Activated CD8-positive, alpha-beta memory T cell treated with anti-CD3 and anti-CD28 coated beads, Interleukin-2, amount 50 U/mL, for 48 hours (primary cell): Measurements from ENCODE around the gene GINS3.
"Not testable (repeated sequence)": the region's sequence is repeated elsewhere in the genome, so short reads cannot be mapped to it uniquely, and the experiment has no call there.

Experiments
- DNase-seq: peaks from one replicate; pipeline ENCODE4 v3.0.0-alpha.2; 2020

Gene GINS3

DNA sequence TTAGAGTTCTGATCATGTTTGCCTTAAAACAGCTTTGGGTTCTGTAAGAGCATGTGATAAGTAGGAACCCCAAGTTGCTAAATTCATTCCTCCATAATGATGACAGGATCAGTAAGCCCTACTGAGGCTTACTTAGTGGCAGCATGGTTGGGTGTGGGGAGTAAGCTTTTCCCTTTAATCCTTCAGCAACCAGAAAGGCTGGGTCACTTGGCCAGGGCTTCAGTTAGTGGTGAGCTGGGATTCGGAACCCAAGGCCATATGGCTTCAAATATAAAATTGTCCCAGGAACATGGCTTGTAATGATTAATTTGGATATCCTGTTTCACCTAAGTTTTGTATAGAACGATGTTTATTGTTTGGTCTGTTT, 850 bp downstream of the GINS3 start:
- DNase-seq = no peak

- DNase-seq = not testable (repeated sequence)
Observed at GRCh38 chr16:58396897-58397296, 4.6 kb downstream of the GINS3 start.

DNA sequence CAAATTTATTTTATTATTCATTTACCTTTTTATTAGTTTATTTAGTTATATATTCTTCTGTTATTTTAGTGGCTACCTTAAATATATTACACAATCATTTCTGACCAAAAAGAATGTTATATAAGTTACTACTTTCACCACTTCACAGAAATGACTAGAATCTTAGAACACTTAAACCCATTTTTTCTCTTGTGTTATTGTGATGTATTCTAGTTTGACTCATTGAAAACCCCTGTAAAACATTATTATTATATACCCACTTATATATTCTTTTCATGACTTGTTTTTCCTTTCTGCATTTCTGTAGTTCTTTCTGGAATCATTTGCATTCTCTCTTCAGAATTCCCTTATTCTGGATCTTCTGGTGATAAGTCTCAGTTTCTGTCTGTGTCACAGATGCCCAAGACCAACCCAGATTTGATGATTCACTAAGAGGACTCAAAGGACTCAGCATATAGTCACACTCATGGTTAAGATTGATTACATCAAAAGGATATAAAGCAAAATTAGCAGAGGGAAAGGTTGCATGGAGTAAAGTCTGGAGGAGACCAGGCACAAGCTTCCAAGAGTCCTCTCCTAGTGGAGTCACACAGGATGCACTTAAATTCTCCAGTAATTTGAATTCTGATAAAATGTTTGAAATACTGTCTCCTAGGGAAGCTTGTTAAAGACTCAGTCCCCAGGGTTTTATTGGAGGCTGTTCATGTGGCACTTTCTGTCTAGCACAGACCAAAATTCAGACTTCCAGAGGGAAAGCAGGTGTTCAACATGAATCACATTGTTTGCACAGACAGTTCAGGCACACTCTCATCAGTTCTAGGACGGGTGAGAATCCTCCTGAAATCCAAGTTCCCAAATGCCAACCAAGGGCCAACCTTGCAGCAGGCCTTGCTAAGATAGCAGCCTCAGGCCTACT, 7.7 kb downstream of the GINS3 start:
- no peak for DNase-seq

GRCh38 chr16:58401305-58401704, 9.0 kb downstream of the GINS3 start:
- not testable (repeated sequence) for DNase-seq

GRCh38 chr16:58402796-58403195, 10.5 kb downstream of the GINS3 start:
- no peak for DNase-seq

GRCh38 chr16:58409316-58409973, 17.2 kb downstream of the GINS3 start:
- no peak for DNase-seq

DNA sequence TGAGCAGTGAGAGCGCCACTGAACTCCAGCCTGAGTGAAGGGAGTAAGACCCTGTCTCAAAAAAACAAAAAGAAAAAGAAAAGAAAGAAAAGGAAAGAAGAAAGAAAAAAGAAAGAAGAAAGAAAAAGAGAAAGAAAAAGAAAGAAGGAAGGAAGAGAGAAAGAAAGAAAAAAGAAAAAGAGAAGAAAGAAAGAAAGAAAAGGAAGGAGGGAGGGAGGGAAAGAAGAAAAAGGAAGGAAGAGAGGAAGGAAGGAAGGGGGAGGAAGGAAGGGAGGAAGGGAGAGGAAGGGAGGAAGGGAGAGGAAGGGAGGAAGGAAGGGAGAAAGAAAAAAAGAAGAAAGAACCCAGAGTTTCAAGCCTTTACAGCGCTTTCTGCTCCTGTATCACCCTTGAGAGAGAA, 19.1 kb downstream of the GINS3 start:
- no peak for DNase-seq

DNA sequence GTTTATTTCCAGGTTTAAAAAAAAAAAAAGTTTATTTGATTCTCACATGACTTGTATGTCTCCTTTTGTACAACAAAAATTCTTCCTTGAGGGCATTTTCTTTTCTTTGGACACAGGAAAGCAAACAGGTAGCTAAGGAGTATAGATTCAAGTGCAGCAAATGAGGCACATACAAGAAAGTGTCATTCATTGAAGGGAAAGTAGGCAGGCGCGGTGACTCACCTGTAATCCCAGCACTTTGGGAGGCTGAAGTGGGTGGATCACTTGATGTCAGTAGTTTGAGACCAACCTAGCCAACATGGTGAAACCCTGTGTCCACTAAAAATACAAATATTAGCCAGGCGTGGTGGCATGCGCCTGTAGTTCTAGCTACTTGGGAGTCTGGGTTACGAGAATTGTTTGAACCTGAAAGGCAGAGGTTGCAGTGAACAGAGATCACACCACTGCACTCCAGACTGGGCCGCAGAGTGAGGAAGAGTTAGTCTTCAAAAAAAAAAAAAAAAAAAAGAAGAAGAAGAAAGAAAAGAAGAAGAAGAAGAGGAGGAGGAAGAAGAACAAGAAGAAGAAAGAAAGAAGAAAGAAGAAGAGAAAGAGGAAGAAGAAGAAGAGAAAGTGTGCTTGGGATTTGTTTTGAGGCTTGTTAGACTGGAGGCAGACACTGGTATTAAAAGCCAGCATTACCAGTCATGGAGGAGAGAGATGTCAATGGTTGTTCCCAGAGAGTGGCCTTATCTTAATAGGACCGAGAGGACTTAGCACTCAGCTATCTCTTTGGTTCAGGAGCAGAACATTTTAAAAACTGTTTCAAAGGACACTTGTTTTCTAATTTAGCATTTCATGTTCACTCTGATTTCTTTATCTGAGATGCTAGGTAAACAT, 19.7 kb downstream of the GINS3 start:
- DNase-seq = no peak

GRCh38 chr16:58412615-58412970, 20.3 kb downstream of the GINS3 start:
- DNase-seq = not testable (repeated sequence)

DNA sequence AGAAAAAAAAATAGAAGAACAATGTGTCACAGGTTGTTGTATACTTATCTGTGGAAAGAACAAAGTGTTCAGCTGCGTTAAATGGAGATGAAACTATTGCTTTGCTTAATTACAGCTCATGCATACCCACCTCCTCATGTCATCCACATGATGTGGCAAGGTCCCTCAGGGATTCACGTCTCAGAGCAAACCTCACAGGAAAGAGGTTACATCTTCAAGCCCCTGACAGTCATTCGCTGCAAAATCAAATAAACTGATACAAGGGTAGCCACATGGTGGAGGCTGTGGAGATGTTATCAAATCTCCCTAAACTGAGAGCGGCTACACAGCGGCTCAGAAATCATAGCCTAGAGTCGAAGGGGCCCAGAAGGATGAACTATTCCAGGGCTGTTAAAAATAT, 21.1 kb downstream of the GINS3 start:
- DNase-seq = no peak

GRCh38 chr16:58415003-58415402, 22.7 kb downstream of the GINS3 start:
- no peak for DNase-seq

DNA sequence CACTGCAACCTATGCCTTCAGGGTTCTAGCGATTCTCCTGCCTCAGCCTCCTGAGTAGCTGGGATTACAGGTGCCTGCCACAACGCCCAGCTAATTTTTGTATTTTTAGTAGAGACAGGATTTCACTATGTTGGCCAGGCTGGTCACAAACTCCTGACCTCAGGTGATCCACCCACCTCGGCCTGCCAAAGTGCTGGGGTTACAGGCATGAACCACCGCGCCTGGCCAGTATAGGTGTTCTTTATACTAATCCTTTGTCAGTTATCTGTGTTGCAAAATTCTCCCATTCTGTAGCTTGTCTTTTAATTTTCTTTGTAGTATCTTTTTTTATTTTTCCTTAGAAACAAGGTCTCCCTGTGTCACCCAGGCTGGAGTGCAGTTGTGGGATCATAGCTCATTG, 23.7 kb downstream of the GINS3 start:
- not testable (repeated sequence) for DNase-seq

DNA sequence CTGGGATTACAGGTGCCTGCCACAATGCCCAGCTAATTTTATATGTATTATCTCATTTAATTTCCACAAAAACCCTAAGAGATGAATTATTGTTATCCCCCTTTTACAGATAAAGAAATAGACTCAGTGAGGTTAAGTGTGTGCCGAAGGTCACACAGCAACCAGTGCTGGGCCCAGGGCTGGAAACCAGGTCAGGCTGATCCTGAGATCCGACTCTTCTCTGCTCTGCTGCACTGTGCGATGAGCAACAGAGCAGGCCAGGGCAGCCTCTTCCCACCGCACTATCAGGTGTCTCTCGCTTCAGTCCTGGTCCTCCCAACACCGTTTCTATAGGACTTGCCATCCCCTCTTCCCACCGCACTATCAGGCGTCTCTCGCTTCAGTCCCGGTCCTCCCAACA, 24.8 kb downstream of the GINS3 start:
- no peak for DNase-seq

- DNase-seq = no peak
Observed at GRCh38 chr16:58417600-58417999, 25.3 kb downstream of the GINS3 start.

DNA sequence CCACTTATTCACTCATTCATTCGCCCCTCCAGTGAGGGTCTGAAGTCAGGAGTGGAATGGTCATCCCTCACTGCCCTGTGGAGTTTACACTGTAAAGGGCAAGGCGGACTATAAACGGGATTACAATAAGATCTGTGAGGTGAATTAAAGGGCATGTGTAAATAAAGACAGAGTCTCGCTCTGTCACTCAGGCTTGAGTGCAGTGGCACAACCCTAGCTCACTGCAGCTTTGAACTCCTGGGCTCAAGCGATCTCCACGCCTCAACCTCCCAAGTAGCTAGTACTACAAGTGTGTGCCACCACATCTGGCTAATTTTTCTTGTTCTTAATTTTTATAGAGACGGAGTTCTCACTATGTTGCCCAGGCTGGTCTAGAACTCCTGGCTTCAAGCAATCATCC, 25.8 kb downstream of the GINS3 start:
- DNase-seq = no peak

GRCh38 chr16:58418601-58419000, 26.3 kb downstream of the GINS3 start:
- no peak for DNase-seq

GRCh38 chr16:58419241-58419990, 27.1 kb downstream of the GINS3 start:
- DNase-seq = no peak

DNA sequence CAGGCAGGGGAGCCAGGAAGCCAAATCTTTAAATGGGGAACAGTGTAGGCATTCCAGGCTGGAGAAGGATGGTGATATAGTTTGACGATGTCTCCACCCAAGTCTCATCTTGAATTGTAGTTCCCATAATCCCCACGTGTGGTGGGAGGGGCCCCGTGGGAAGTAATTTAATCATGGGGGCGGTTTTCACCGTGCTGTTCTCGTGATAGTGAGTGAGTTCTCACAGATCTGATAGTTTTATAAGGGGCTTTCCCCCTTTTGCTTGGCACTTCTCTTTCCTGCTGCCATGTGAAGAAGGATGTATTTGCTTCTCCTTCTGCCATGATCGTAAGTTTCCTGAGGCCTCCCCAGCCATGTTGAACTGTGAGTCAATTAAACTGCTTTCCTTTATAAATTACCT, 28.8 kb downstream of the GINS3 start:
- no peak for DNase-seq

DNA sequence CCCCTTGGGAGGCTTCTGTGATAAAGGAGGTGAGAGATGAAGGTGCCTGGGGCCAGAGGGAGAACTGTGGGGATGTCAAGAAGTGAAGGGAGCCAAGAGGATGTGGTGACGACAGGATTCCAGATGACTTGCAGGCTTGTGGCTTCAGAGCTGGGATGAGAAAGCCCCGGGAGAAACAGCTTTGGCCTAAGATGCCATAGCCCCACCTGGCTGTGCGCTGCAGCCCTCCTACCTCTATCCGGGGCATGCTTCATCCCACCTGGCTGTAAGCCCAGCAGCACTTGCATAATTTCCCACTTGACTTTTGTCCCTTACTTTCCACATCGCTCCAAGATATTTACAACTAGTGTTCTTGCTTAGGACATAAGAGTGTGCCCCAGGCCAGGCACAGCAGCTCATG, 29.3 kb downstream of the GINS3 start:
- no peak for DNase-seq

DNA sequence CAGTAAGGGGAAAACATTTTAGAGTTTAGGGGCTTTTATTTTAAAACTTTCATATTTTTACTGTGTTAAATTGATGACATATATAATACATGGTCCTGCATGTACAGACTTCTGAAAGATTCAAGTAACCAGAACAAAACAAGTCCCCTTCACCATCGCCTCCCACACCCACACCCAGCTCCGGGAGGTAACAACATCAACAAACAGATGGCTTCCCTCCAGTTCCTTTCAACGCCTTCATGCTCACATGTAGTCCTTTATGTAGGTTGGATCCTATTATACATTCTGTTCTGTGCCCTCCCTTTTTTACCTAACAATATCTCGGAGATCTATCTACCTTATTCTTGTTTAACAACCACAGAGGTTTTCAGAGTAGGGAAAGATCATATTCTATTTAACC, 30.5 kb downstream of the GINS3 start:
- DNase-seq = no peak

DNA sequence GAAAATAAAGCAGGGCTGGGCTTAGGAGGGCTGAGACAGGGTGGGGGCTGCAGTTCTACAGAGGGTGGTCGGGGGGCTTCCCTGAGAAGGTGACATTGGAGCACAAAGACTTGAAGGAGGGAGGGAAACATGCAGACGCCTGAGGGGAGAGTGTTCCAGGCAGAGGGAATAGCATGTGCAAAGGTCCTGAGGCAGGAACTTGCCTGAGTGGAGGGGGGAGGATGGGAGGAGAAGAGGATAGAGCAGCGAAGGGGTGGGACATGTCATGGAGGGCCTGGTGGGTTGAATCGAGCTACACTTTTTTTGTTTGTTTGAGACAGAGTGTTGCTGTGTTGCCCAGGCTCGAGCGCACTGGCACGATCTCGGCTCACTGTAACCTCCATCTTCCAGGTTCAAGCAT, 33.0 kb downstream of the GINS3 start:
- DNase-seq = no peak

GRCh38 chr16:58425756-58426494, 33.7 kb downstream of the GINS3 start:
- DNase-seq = peak; percentile 54
